Nephron (organoid): ENCODE results near the gene PHF20.

Experiments used
- H3K27ac Mint-ChIP-seq, 3 experiments: 2 replicates each; pipeline ENCODE4 v1.8.0; 2020; ENCODE audit warnings: mixed read lengths in 3 of 3, mild to moderate bottlenecking in 2 of 3, moderate library complexity in 1 of 3
- H3K27me3 Mint-ChIP-seq: 2 replicates; pipeline ENCODE4 v1.8.0; 2021; ENCODE audit warnings: low read depth, mild to moderate bottlenecking, moderate library complexity, mixed read lengths
- H3K36me3 Mint-ChIP-seq: 2 replicates; pipeline ENCODE4 v1.8.0; 2020; ENCODE audit warnings: low read depth, mixed read lengths
- H3K4me1 Mint-ChIP-seq: 2 replicates; pipeline ENCODE4 v1.8.0; 2020; ENCODE audit warnings: mixed read lengths
- H3K4me3 Mint-ChIP-seq, 3 experiments: 2 replicates each; pipeline ENCODE4 v1.8.0; 2020; ENCODE audit warnings: mild to moderate bottlenecking in 3 of 3, mixed read lengths in 3 of 3, moderate library complexity in 2 of 3
- H3K9me3 Mint-ChIP-seq: 2 replicates; pipeline ENCODE4 v1.8.0; 2020; ENCODE audit warnings: mixed read lengths
- TF ChIP-seq, protein P1 (sequence below), 3 experiments: fragments of 200-600 bp; sonication (generic); IDR thresholded peaks; one replicate each; pipeline ENCODE4 v1.5.0; 2021; ENCODE audit warnings: antibody characterized with exemption in 3 of 3; ENCODE audit not compliant: unreplicated experiment in 3 of 3

PHF20 gene

GRCh38 chr20:35908007-35908406 is 136.2 kb downstream of the PHF20 start:
- no peaks in the 10 kb centered on the region for H3K27me3 Mint-ChIP-seq
- H3K9me3 Mint-ChIP-seq, result no peaks in the 10 kb centered on the region
- no peak overlapping the region for H3K4me3 Mint-ChIP-seq
- H3K27ac Mint-ChIP-seq, result no peak overlapping the region
- TF ChIP-seq, protein P1, sequence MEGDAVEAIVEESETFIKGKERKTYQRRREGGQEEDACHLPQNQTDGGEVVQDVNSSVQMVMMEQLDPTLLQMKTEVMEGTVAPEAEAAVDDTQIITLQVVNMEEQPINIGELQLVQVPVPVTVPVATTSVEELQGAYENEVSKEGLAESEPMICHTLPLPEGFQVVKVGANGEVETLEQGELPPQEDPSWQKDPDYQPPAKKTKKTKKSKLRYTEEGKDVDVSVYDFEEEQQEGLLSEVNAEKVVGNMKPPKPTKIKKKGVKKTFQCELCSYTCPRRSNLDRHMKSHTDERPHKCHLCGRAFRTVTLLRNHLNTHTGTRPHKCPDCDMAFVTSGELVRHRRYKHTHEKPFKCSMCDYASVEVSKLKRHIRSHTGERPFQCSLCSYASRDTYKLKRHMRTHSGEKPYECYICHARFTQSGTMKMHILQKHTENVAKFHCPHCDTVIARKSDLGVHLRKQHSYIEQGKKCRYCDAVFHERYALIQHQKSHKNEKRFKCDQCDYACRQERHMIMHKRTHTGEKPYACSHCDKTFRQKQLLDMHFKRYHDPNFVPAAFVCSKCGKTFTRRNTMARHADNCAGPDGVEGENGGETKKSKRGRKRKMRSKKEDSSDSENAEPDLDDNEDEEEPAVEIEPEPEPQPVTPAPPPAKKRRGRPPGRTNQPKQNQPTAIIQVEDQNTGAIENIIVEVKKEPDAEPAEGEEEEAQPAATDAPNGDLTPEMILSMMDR (IDR thresholded peaks at IDR 0.05; ENCODE audit: unreplicated experiment in 3 of 3), result no peak
- H3K36me3 Mint-ChIP-seq, result peaks cover 62% of the 10 kb centered on the region
- H3K4me1 Mint-ChIP-seq, result no peaks in the 10 kb centered on the region

GRCh38 chr20:35909176-35909575 is 137.4 kb downstream of the PHF20 start:
- H3K4me1 Mint-ChIP-seq, result no peaks in the 10 kb centered on the region

DNA sequence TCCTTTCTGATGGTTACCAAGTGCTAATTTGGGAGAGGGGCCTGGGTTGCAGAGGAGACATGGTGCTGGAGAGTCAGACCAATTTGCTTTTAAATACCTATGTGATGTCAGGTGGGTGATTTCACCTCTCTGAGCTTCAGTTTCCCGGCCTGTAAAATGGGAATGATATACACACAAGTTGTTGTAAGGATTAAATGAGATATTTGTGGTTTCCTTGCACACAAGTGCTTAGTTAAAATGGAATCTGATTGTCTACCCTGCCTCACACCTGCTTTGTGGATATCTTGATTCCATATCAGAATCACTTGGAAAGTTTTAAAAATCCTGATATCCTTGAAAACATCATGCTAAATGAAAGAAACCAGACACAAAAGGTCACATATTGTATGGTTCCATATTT is 138.0 kb downstream of the PHF20 start:
- Mint-ChIP-seq H3K27ac (no peak overlapping the region), H3K36me3 (peaks cover 60% of the 10 kb centered on the region), H3K4me1 (no peaks in the 10 kb centered on the region), H3K4me3 (no peak overlapping the region), H3K9me3 (no peaks in the 10 kb centered on the region), H3K27me3 (no peaks in the 10 kb centered on the region)
- TF ChIP-seq, protein P1 (IDR thresholded peaks at IDR 0.05; ENCODE audit: unreplicated experiment in 3 of 3), result no peak

More at GRCh38 chr20:35909176-35909575, 137.4 kb downstream of the PHF20 start:
- Mint-ChIP-seq H3K4me3 (no peak overlapping the region), H3K36me3 (peaks cover 62% of the 10 kb centered on the region), H3K27me3 (no peaks in the 10 kb centered on the region), H3K9me3 (no peaks in the 10 kb centered on the region), H3K27ac (no peak overlapping the region)
- TF ChIP-seq, protein P1 (IDR thresholded peaks at IDR 0.05; ENCODE audit: unreplicated experiment in 3 of 3), result no peak

- Mint-ChIP-seq H3K27ac (no peak overlapping the region), H3K9me3 (no peaks in the 10 kb centered on the region), H3K4me3 (no peak overlapping the region), H3K36me3 (peaks cover 55% of the 10 kb centered on the region), H3K27me3 (no peaks in the 10 kb centered on the region), H3K4me1 (no peaks in the 10 kb centered on the region)
- TF ChIP-seq, protein P1 (IDR thresholded peaks at IDR 0.05; ENCODE audit: unreplicated experiment in 3 of 3), result no peak
Observed at GRCh38 chr20:35910254-35910653, 138.4 kb downstream of the PHF20 start.

DNA sequence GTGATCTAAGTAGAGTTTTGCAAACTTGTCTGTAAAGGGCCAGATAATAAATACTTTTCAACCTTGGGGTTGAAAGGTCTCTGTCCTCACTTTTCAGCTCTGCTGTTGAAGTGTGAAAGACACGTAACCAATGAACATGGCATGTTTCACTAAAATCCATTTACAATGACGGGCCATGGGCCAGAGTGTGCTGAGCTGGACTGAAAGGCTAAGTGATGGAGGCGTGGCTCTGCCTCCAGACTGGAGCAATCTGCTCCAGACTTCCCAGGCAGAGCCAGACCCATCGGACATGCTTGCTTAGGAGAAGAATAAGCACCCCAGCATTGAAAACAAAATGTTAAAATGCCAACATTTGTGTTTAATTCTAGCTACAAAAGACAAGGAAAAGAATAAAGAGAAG is 141.1 kb downstream of the PHF20 start:
- H3K27ac Mint-ChIP-seq, result no peak overlapping the region
- H3K36me3 Mint-ChIP-seq, result peaks cover 50% of the 10 kb centered on the region
- no peak overlapping the region for H3K4me3 Mint-ChIP-seq
- no peaks in the 10 kb centered on the region for H3K4me1 Mint-ChIP-seq
- TF ChIP-seq, protein P1 (IDR thresholded peaks at IDR 0.05; ENCODE audit: unreplicated experiment in 3 of 3), result no peak
- peaks cover 4% of the 10 kb centered on the region for H3K27me3 Mint-ChIP-seq
- no peaks in the 10 kb centered on the region for H3K9me3 Mint-ChIP-seq

DNA sequence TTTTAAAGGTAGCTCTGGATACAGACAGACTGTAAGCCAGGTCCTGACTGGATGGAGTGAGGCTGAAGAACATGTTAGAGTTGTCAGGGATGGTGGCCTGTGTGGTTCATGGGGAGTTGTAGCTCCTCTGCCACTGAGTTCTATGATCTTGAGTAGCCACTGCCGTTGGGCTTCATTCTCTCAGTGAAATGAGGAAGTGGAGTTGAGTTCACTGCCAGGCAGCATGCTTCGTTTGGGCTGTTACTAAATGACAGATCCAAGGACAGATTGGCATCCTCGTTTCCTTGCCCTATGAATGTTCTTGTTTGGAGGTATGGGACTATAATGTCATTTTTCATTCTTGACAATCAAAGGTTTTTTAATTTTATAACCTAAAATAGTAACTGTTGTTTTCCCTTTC is 145.3 kb downstream of the PHF20 start:
- Mint-ChIP-seq H3K9me3 (no peaks in the 10 kb centered on the region), H3K27me3 (peaks cover 4% of the 10 kb centered on the region), H3K27ac (no peak overlapping the region), H3K4me1 (no peaks in the 10 kb centered on the region), H3K36me3 (peaks cover 54% of the 10 kb centered on the region), H3K4me3 (no peak overlapping the region)
- TF ChIP-seq, protein P1 (IDR thresholded peaks at IDR 0.05; ENCODE audit: unreplicated experiment in 3 of 3), result no peak
